Natural killer cell (primary cell): Measurements from ENCODE around the gene LCMT2. TPM values are rescaled to one million over a fixed set of nuclear protein-coding genes. Genes with fewer than 3 reads are reported as not detected.

Source experiments
- ATAC-seq, 3 donors: fragments of 150-1000 bp in 2 of 3; fragments of 200-7000 bp in 1 of 3; cut with Tn5 transposase; 1 replicate in 1 of 3; 2 replicates in 2 of 3; pipeline ENCODE4 v1.10.0; 2021; ENCODE audit warnings: mild to moderate bottlenecking in 2 of 3, moderate library complexity in 2 of 3
- DNase-seq, 2 donors: peaks; one replicate each; pipeline versions ENCODE4 v3.0.0 to v3.0.0-alpha.2; 2013 to 2021; ENCODE audit warnings: mixed read lengths in 1 of 2
- H3K27ac ChIP-seq: one replicate; pipeline ENCODE4 v1.5.1; 2013; ENCODE audit warnings: mild to moderate bottlenecking, low read length
- H3K27me3 ChIP-seq: one replicate; pipeline ENCODE4 v1.6.1; 2013; ENCODE audit warnings: low read length; ENCODE audit not compliant: control insufficient read depth, insufficient read depth
- H3K36me3 ChIP-seq: one replicate; pipeline ENCODE4 v1.6.1; 2013; ENCODE audit warnings: low read length; ENCODE audit not compliant: control insufficient read depth, insufficient read depth
- H3K4me1 ChIP-seq: one replicate; pipeline ENCODE4 v1.6.1; 2013; ENCODE audit warnings: low read length; ENCODE audit not compliant: control insufficient read depth, insufficient read depth
- H3K4me3 ChIP-seq: one replicate; pipeline ENCODE4 v1.5.1; 2013; ENCODE audit warnings: low read length
- H3K9me3 ChIP-seq: one replicate; pipeline ENCODE4 v1.6.1; 2013; ENCODE audit warnings: low read length; ENCODE audit not compliant: control insufficient read depth, insufficient read depth
- H3K27ac Mint-ChIP-seq, 2 donors: one replicate each; pipeline ENCODE4 v1.8.0; 2022; ENCODE audit warnings: mild to moderate bottlenecking in 2 of 2, mixed read lengths in 2 of 2, moderate library complexity in 1 of 2
- H3K27me3 Mint-ChIP-seq, 2 donors: one replicate each; pipeline ENCODE4 v1.8.0; 2022; ENCODE audit warnings: low read depth in 2 of 2, mixed read lengths in 2 of 2
- H3K36me3 Mint-ChIP-seq: one replicate; pipeline ENCODE4 v1.8.0; 2022; ENCODE audit warnings: mixed read lengths
- H3K4me1 Mint-ChIP-seq, 2 donors: one replicate each; pipeline ENCODE4 v1.8.0; 2022; ENCODE audit warnings: mixed read lengths in 2 of 2
- H3K4me3 Mint-ChIP-seq: one replicate; pipeline ENCODE4 v1.8.0; 2022; ENCODE audit warnings: mild to moderate bottlenecking, moderate library complexity, mixed read lengths
- H3K9me3 Mint-ChIP-seq, 2 donors: one replicate each; pipeline ENCODE4 v1.8.0; 2022; ENCODE audit warnings: mixed read lengths in 2 of 2
- CTCF ChIP-seq: fragments of 200-600 bp; IDR thresholded peaks from one replicate; pipeline ENCODE4 v1.8.0; 2022; ENCODE audit warnings: antibody characterized with exemption
- WGBS: methylation state at CpG from one replicate; pipeline ENCODE4 v1.1.7; 2013; ENCODE audit warnings: missing lambda C conversion rate; ENCODE audit not compliant: insufficient coverage; 5-methylcytosine and 5-hydroxymethylcytosine counted together
- intact Hi-C: fragments of 100-400 bp; cut with micrococcal nuclease; formaldehyde crosslinking; loops from one replicate; pipeline ENCODE4 v1.14.2; 2022
- total RNA-seq, 4 donors: library from RNA; stranded (reverse); fragments of 120-200 nt in 1 of 4; gene quantifications; one replicate each; pipeline versions ENCODE4 v1.2.3 to v1.2.4, GENCODE V29; 2013 to 2022

Gene LCMT2
- total RNA-seq, 3 donors from 2014 or later (not counting 1 experiment from before 2014, with no cell fraction given) = 8.0 to 12.6 (median 10.2) TPM

GRCh38 chr15:43281926-43282602 lies 48.3 kb downstream of the LCMT2 start:
- intact Hi-C loops = no loop called here
- Mint-ChIP-seq H3K4me3 (no peak overlapping the region), H3K9me3 (no peaks in the 10 kb centered on the region), H3K27ac (no peak overlapping the region), H3K36me3 (no peaks in the 10 kb centered on the region), H3K4me1 (peaks cover 6 to 7% of the 10 kb centered on the region in 2 donors), H3K27me3 (peaks cover 0 to 7% of the 10 kb centered on the region in 2 donors)
- 92% methylated on average over 11 of the region's 12 CpGs for WGBS
- no peak for ATAC-seq
- H3K4me3 ChIP-seq = no peak overlapping the region
- no peak overlapping the region for H3K27ac ChIP-seq
- no peaks in the 10 kb centered on the region for H3K36me3 ChIP-seq
- TF ChIP-seq CTCF = no peak
- no peaks in the 10 kb centered on the region for H3K9me3 ChIP-seq
- no peaks in the 10 kb centered on the region for H3K4me1 ChIP-seq
- H3K27me3 ChIP-seq = no peaks in the 10 kb centered on the region
- DNase-seq = no peak

GRCh38 chr15:43280996-43281395 lies 49.4 kb downstream of the LCMT2 start:
- H3K4me1 Mint-ChIP-seq = peaks cover 6 to 7% of the 10 kb centered on the region in 2 donors
- no peaks in the 10 kb centered on the region for H3K9me3 Mint-ChIP-seq
- intact Hi-C loops = no loop called here
- no peaks in the 10 kb centered on the region for H3K36me3 Mint-ChIP-seq
- WGBS = 93% methylated on average over 7 of the region's 7 CpGs
- no peak overlapping the region for H3K27ac Mint-ChIP-seq
- H3K27me3 Mint-ChIP-seq = peaks cover 0 to 7% of the 10 kb centered on the region in 2 donors
- no peak overlapping the region for H3K4me3 Mint-ChIP-seq
- Histone ChIP-seq H3K9me3 (no peaks in the 10 kb centered on the region), H3K4me3 (no peak overlapping the region), H3K36me3 (no peaks in the 10 kb centered on the region), H3K4me1 (no peaks in the 10 kb centered on the region), H3K27ac (no peak overlapping the region), H3K27me3 (no peaks in the 10 kb centered on the region)
- DNase-seq = no peak
- TF ChIP-seq CTCF = no peak
- ATAC-seq = no peak

GRCh38 chr15:43279496-43279895 lies 50.9 kb downstream of the LCMT2 start:
- Mint-ChIP-seq H3K4me1 (no peaks in the 10 kb centered on the region), H3K27ac (no peak overlapping the region), H3K9me3 (no peaks in the 10 kb centered on the region), H3K27me3 (no peaks in the 10 kb centered on the region), H3K4me3 (no peak overlapping the region), H3K36me3 (no peaks in the 10 kb centered on the region)
- Histone ChIP-seq H3K27me3 (no peaks in the 10 kb centered on the region), H3K36me3 (no peaks in the 10 kb centered on the region), H3K4me3 (no peak overlapping the region), H3K4me1 (no peaks in the 10 kb centered on the region), H3K27ac (no peak overlapping the region), H3K9me3 (no peaks in the 10 kb centered on the region)
- no peak for TF ChIP-seq CTCF
- DNase-seq = no peak
- intact Hi-C loops = no loop called here
- ATAC-seq = no peak
- WGBS = 92% methylated on average over 7 of the region's 7 CpGs

GRCh38 chr15:43278869-43279268 lies 51.5 kb downstream of the LCMT2 start:
- Histone ChIP-seq H3K4me3 (no peak overlapping the region), H3K9me3 (no peaks in the 10 kb centered on the region), H3K27me3 (no peaks in the 10 kb centered on the region), H3K4me1 (no peaks in the 10 kb centered on the region), H3K27ac (no peak overlapping the region), H3K36me3 (no peaks in the 10 kb centered on the region)
- 95% methylated on average over 11 of the region's 11 CpGs for WGBS
- intact Hi-C loops = no loop called here
- Mint-ChIP-seq H3K4me1 (no peaks in the 10 kb centered on the region), H3K27ac (no peak overlapping the region), H3K4me3 (no peak overlapping the region), H3K9me3 (no peaks in the 10 kb centered on the region), H3K27me3 (no peaks in the 10 kb centered on the region), H3K36me3 (no peaks in the 10 kb centered on the region)
- DNase-seq (no peak), ATAC-seq (no peak)
- TF ChIP-seq CTCF = no peak
